HepG2 (cell line): Measurements from ENCODE around the gene GPR32. TPM values are rescaled to one million over a fixed set of nuclear protein-coding genes. Genes with fewer than 3 reads are reported as not detected.

ENCODE experiments used
- ATAC-seq: fragments of 200-7000 bp; cut with Tn5 transposase; 3 replicates; pipeline ENCODE4 v1.9.1; 2020; ENCODE audit warnings: mild to moderate bottlenecking, moderate library complexity
- BruUV-seq: library from RNA; stranded (reverse); fragments of 400-500 nt; replicated peaks from 2 replicates; lab custom pipeline; 2021; lab: Mats Ljungman, UMichigan
- CTCF ChIA-PET: fragments of 300-600 bp; formaldehyde crosslinking; extraction: SDS; loops from one replicate; lab custom pipeline; 2021; ENCODE audit warnings: low total read pairs, inconsistent platforms, low intra/inter-chr PET ratio; lab: Yijun Ruan, JAX
- POLR2A ChIA-PET: fragments of 350-600 bp; sonication (Branson Sonifier 250); formaldehyde crosslinking; loops from one replicate; lab custom pipeline; 2020; ENCODE audit warnings: antibody characterized with exemption, inconsistent platforms; lab: Yijun Ruan, JAX
- DNase-seq: peaks from one replicate; pipeline ENCODE4 v3.0.0-alpha.2; 2015; ENCODE audit warnings: low spot score
- FAIRE-seq: peaks from 3 replicates; lab custom pipeline; 2011; peaks lifted over from hg19 to GRCh38; lab: Jason Lieb, UNC
- H2AFZ ChIP-seq: one replicate; pipeline ENCODE4 v1.6.1; 2011; ENCODE audit warnings: low read length, inconsistent platforms
- H3K27ac ChIP-seq: fragments of 300-600 bp; 3 replicates; pipeline ENCODE4 v1.8.0; 2011; ENCODE audit warnings: mixed run types, mild to moderate bottlenecking, mixed read lengths, low read length, inconsistent platforms; ENCODE audit not compliant: insufficient read depth; ENCODE audit errors: extremely low read length
- H3K27me3 ChIP-seq, 2 experiments: fragments of 200-600 bp in 1 of 2; 2 replicates in 1 of 2; 3 replicates in 1 of 2; pipeline versions ENCODE4 v1.6.0 to v1.8.0; 2011; ENCODE audit warnings: low read length in 2 of 2, mild to moderate bottlenecking in 2 of 2, moderate library complexity in 2 of 2, inconsistent platforms in 1 of 2; ENCODE audit not compliant: insufficient read depth in 2 of 2, control insufficient read depth in 1 of 2
- H3K36me3 ChIP-seq, 2 experiments: fragments of 200-600 bp in 1 of 2; replicated peaks in 1 of 2; 2 replicates in 1 of 2; 3 replicates in 1 of 2; pipeline versions ENCODE4 v1.5.1 to v1.8.0; 2011; ENCODE audit warnings: low read length in 2 of 2, inconsistent platforms in 1 of 2; ENCODE audit not compliant: insufficient read depth in 2 of 2, control insufficient read depth in 1 of 2
- H3K4me1 ChIP-seq: 2 replicates; pipeline ENCODE4 v1.5.1; 2012; ENCODE audit warnings: low read length, inconsistent platforms; ENCODE audit not compliant: insufficient read depth
- H3K4me2 ChIP-seq: 2 replicates; pipeline ENCODE4 v1.6.0; 2011; ENCODE audit warnings: low read depth, low read length, inconsistent platforms
- H3K4me3 ChIP-seq, 3 experiments: fragments of 200-600 bp in 1 of 3; sonication (generic), shearing (Covaris generic) in 1 of 3; replicated peaks in 1 of 3; 2 replicates each; pipeline ENCODE4 v1.5.1; 2011 to 2016; ENCODE audit warnings: low read length in 3 of 3, inconsistent platforms in 2 of 3, low read depth in 2 of 3, mild to moderate bottlenecking in 2 of 3, control low read depth in 1 of 3, mixed read lengths in 1 of 3; ENCODE audit not compliant: insufficient read depth in 1 of 3
- H3K79me2 ChIP-seq: one replicate; pipeline ENCODE4 v1.6.1; 2011; ENCODE audit warnings: low read length, inconsistent platforms; ENCODE audit not compliant: insufficient read depth
- H3K9ac ChIP-seq: 2 replicates; pipeline ENCODE4 v1.6.0; 2011; ENCODE audit warnings: mild to moderate bottlenecking, low read depth, low read length, inconsistent platforms; ENCODE audit not compliant: insufficient read depth
- H3K9me3 ChIP-seq: 2 replicates; pipeline ENCODE4 v1.5.1; 2012; ENCODE audit warnings: mild to moderate bottlenecking, low read length
- H4K20me1 ChIP-seq: 2 replicates; pipeline ENCODE4 v1.6.0; 2011; ENCODE audit warnings: inconsistent platforms, mild to moderate bottlenecking, low read length, moderate library complexity; ENCODE audit not compliant: insufficient read depth
- GZF1 ChIP-seq: sonication (generic); formaldehyde crosslinking; IDR thresholded peaks from 2 replicates; pipeline ENCODE4 v1.5.1; 2020; ENCODE audit warnings: mild to moderate bottlenecking, missing genetic modification reagents
- HNRNPLL ChIP-seq: fragments of 200-400 bp; formaldehyde crosslinking; IDR thresholded peaks from 2 replicates; pipeline ENCODE4 v1.6.1; 2017; ENCODE audit warnings: mild to moderate bottlenecking, low read depth, low read length; ENCODE audit not compliant: poor library complexity, severe bottlenecking
- KDM5B ChIP-seq: sonication (generic); formaldehyde crosslinking; IDR thresholded peaks from 2 replicates; pipeline ENCODE4 v1.4.0; 2020; ENCODE audit warnings: missing genetic modification reagents, mild to moderate bottlenecking, borderline replicate concordance
- KDM6A ChIP-seq: IDR thresholded peaks from 2 replicates; pipeline ENCODE4 v1.6.1; 2016; ENCODE audit warnings: low read depth
- RARA ChIP-seq: IDR thresholded peaks from 2 replicates; pipeline ENCODE4 v1.6.1; 2016; ENCODE audit warnings: missing genetic modification reagents, missing compliant biosample characterization
- U2AF1 ChIP-seq: fragments of 200-400 bp; formaldehyde crosslinking; optimal IDR thresholded peaks from 2 replicates; pipeline ENCODE3; 2017; ENCODE audit warnings: mild to moderate bottlenecking, low read depth, low read length
- ZBTB7A ChIP-seq: sonication (generic); formaldehyde crosslinking; IDR thresholded peaks from 2 replicates; pipeline ENCODE4 v1.8.0; 2022; ENCODE audit warnings: mild to moderate bottlenecking, missing genetic modification reagents
- ZFP37 ChIP-seq: sonication (generic); formaldehyde crosslinking; IDR thresholded peaks from 2 replicates; pipeline ENCODE4 v1.4.0; 2020; ENCODE audit warnings: missing genetic modification reagents, borderline replicate concordance
- ZNF274 ChIP-seq: sonication (generic); formaldehyde crosslinking; IDR thresholded peaks from 2 replicates; pipeline ENCODE4 v1.5.1; 2020; ENCODE audit warnings: mild to moderate bottlenecking, missing genetic modification reagents
- ZNF674 ChIP-seq: sonication (generic); formaldehyde crosslinking; IDR thresholded peaks from 2 replicates; pipeline ENCODE4 v1.5.0; 2020; ENCODE audit warnings: low read depth, mild to moderate bottlenecking, missing genetic modification reagents
- WGBS: methylation state at CpG from one replicate; pipeline ENCODE4 v1.1.6; 2017; ENCODE audit warnings: low lambda C conversion rate; 5-methylcytosine and 5-hydroxymethylcytosine counted together
- in situ Hi-C: cut with HindIII; loops from 2 replicates; pipeline ENCODE4 v1.10.0; 2017; ENCODE audit warnings: low pct_unique_long_range_greater_than_20kb; ENCODE audit not compliant: extremely low pct_ligation_motif_present
- intact Hi-C: fragments of 100-400 bp; cut with micrococcal nuclease; formaldehyde crosslinking; loops from one replicate; pipeline ENCODE4 v1.10.0; 2022; ENCODE audit not compliant: unreplicated experiment
- polyA plus RNA-seq, 8 experiments: library from polyadenylated mRNA; depleted of rRNA in 3 of 8; stranded (reverse) in 7 of 8; unstranded in 1 of 8; fragments of >200 nt; fragmentation: Illumina TruSeq in 4 of 8; extraction: Trizol in 4 of 8; gene quantifications; 2 replicates each; pipeline versions ENCODE4 v1.2.1 to v1.2.3, GENCODE V29; 2011 to 2016; ENCODE audit warnings: low read depth in 4 of 8, missing spikeins in 1 of 8, mixed read lengths in 1 of 8; ENCODE audit not compliant: insufficient read depth in 1 of 8
- total RNA-seq, 5 experiments: library from RNA; depleted of rRNA; stranded (reverse); fragments of >200 nt; fragmentation: Illumina TruSeq; extraction: Trizol; gene quantifications; 2 replicates each; pipeline ENCODE4 v1.2.3, GENCODE V29; 2016; ENCODE audit warnings: low read depth in 1 of 5
- TF ChIP-seq, protein P1 (sequence below): IDR thresholded peaks from 2 replicates; pipeline ENCODE4 v1.4.0; 2020; ENCODE audit warnings: mild to moderate bottlenecking, missing genetic modification reagents
- TF ChIP-seq, protein P2 (sequence below): IDR thresholded peaks from 2 replicates; pipeline ENCODE4 v1.6.1; 2016; ENCODE audit warnings: missing compliant biosample characterization, missing genetic modification reagents, borderline replicate concordance
- TF ChIP-seq, protein P3 (sequence below): sonication (generic); formaldehyde crosslinking; IDR thresholded peaks from 2 replicates; pipeline ENCODE4 v1.5.0; 2020; ENCODE audit warnings: mild to moderate bottlenecking, missing genetic modification reagents
- TF ChIP-seq, protein P4 (sequence below): sonication (generic); formaldehyde crosslinking; IDR thresholded peaks from 2 replicates; pipeline ENCODE4 v1.4.0; 2020; ENCODE audit warnings: missing genetic modification reagents, borderline replicate concordance

GPR32 gene
- total and polyA plus RNA-seq, 2 of the 13 experiments (the other 11 are each of a cell fraction or from before 2014, with no cell fraction given): not detected

DNA sequence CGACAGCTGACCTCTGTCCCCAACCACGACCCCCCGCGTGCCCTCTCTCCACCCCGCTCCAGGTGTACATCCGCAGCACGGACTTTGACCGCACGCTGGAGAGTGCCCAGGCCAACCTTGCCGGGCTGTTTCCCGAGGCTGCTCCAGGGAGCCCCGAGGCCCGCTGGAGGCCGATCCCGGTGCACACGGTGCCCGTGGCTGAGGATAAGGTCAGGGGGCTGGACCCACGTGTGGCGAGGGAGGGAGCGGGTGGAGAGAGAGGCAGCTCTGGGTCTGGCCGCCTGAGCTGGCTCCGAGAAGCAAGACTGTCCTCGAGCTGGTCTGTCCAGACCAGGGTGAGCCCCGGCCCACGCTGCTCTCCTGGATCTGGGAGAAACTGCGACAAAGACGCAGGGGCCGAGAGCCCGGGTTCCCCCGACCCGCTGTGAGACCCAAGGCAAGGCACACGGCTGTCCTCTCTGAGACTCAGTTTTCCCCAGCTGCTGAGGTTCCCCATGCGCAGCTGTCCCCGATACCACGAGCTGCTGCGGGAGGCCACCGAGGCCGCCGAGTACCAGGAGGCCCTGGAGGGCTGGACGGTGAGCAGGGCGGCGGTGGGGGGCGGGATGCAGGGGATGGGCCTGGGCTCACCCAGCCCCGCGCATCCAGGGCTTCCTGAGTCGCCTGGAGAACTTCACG is 21.5 kb downstream of the GPR32 start:
- intact Hi-C loops: no loop called here
- CTCF ChIA-PET: no interaction called here
- POLR2A ChIA-PET: interaction anchor here (1.6 kb wide), 1 partner anchor 13 kb away, joined by 7 read pairs; no protein-coding TSS in a partner anchor
- ATAC-seq (peak; percentile 30), DNase-seq (no peak), FAIRE-seq (no peak)
- Histone ChIP-seq H3K27me3 (no peaks in the 10 kb centered on the region; a peak in 1 of 5 replicates), H3K9ac (peak overlapping the region; percentile 8; the same call in 1 of the 2 replicates), H3K36me3 (no peaks in the 10 kb centered on the region; a peak in 1 of 5 replicates), H3K27ac (no peak overlapping the region), H2AFZ (no peak overlapping the region), H4K20me1 (peaks cover 11% of the 10 kb centered on the region), H3K4me3 (peak overlapping the region in 1 of 3 experiments; percentile 40; a peak in 2 of 6 replicates), H3K79me2 (no peaks in the 10 kb centered on the region), H3K4me2 (peak overlapping the region; percentile 56), H3K9me3 (no peaks in the 10 kb centered on the region), H3K4me1 (peaks cover 23% of the 10 kb centered on the region)
- in situ Hi-C loops: loop anchor here (25.0 kb wide), 1 partner anchor 429 kb away; the partner anchor contains the start of gene NAPSA
- BruUV-seq: no TSS peak
- WGBS: 40% methylated on average over 11 of the region's 47 CpGs
- TF ChIP-seq ZFP37: no peak
- TF ChIP-seq, protein P1, sequence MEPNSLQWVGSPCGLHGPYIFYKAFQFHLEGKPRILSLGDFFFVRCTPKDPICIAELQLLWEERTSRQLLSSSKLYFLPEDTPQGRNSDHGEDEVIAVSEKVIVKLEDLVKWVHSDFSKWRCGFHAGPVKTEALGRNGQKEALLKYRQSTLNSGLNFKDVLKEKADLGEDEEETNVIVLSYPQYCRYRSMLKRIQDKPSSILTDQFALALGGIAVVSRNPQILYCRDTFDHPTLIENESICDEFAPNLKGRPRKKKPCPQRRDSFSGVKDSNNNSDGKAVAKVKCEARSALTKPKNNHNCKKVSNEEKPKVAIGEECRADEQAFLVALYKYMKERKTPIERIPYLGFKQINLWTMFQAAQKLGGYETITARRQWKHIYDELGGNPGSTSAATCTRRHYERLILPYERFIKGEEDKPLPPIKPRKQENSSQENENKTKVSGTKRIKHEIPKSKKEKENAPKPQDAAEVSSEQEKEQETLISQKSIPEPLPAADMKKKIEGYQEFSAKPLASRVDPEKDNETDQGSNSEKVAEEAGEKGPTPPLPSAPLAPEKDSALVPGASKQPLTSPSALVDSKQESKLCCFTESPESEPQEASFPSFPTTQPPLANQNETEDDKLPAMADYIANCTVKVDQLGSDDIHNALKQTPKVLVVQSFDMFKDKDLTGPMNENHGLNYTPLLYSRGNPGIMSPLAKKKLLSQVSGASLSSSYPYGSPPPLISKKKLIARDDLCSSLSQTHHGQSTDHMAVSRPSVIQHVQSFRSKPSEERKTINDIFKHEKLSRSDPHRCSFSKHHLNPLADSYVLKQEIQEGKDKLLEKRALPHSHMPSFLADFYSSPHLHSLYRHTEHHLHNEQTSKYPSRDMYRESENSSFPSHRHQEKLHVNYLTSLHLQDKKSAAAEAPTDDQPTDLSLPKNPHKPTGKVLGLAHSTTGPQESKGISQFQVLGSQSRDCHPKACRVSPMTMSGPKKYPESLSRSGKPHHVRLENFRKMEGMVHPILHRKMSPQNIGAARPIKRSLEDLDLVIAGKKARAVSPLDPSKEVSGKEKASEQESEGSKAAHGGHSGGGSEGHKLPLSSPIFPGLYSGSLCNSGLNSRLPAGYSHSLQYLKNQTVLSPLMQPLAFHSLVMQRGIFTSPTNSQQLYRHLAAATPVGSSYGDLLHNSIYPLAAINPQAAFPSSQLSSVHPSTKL (CRISPR knock-in tag): 0 out of 2 replicates have a peak, but pooled peaks have one; percentile 18
- TF ChIP-seq KDM5B: no peak
- TF ChIP-seq U2AF1: no peak
- TF ChIP-seq ZBTB7A: peak; percentile 67; the same call in 1 of the 2 replicates
- peak; percentile 41; the same call in 1 of the 2 replicates for TF ChIP-seq ZNF274
- TF ChIP-seq, protein P2, sequence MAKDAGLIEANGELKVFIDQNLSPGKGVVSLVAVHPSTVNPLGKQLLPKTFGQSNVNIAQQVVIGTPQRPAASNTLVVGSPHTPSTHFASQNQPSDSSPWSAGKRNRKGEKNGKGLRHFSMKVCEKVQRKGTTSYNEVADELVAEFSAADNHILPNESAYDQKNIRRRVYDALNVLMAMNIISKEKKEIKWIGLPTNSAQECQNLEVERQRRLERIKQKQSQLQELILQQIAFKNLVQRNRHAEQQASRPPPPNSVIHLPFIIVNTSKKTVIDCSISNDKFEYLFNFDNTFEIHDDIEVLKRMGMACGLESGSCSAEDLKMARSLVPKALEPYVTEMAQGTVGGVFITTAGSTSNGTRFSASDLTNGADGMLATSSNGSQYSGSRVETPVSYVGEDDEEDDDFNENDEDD: 0 out of 2 replicates have a peak, but pooled peaks have one; percentile 24
- TF ChIP-seq, protein P3, sequence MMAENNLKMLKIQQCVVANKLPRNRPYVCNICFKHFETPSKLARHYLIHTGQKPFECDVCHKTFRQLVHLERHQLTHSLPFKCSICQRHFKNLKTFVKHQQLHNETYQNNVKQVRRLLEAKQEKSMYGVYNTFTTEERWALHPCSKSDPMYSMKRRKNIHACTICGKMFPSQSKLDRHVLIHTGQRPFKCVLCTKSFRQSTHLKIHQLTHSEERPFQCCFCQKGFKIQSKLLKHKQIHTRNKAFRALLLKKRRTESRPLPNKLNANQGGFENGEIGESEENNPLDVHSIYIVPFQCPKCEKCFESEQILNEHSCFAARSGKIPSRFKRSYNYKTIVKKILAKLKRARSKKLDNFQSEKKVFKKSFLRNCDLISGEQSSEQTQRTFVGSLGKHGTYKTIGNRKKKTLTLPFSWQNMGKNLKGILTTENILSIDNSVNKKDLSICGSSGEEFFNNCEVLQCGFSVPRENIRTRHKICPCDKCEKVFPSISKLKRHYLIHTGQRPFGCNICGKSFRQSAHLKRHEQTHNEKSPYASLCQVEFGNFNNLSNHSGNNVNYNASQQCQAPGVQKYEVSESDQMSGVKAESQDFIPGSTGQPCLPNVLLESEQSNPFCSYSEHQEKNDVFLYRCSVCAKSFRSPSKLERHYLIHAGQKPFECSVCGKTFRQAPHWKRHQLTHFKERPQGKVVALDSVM (CRISPR knock-in tag): peak; percentile 56; the same call in 1 of the 2 replicates
- peak; percentile 30 for TF ChIP-seq HNRNPLL
- peak; percentile 55; the same call in 1 of the 2 replicates for TF ChIP-seq RARA (CRISPR knock-in tag)
- TF ChIP-seq GZF1 (CRISPR knock-in tag): 0 out of 2 replicates have a peak, but pooled peaks have one; percentile 2
- peak; percentile 18; the same call in 1 of the 2 replicates for TF ChIP-seq KDM6A
- TF ChIP-seq, protein P4, sequence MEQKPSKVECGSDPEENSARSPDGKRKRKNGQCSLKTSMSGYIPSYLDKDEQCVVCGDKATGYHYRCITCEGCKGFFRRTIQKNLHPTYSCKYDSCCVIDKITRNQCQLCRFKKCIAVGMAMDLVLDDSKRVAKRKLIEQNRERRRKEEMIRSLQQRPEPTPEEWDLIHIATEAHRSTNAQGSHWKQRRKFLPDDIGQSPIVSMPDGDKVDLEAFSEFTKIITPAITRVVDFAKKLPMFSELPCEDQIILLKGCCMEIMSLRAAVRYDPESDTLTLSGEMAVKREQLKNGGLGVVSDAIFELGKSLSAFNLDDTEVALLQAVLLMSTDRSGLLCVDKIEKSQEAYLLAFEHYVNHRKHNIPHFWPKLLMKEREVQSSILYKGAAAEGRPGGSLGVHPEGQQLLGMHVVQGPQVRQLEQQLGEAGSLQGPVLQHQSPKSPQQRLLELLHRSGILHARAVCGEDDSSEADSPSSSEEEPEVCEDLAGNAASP (CRISPR knock-in tag): peak; percentile 62; the same call in 1 of the 2 replicates
- no peak for TF ChIP-seq ZNF674 (CRISPR knock-in tag)
